GM19025 (cell line): ENCODE measurements around the gene HOXC11.

Experiments
- ATAC-seq: cut with Tn5 transposase; IDR thresholded peaks from one replicate; pipeline ENCODE4 v1.9.1; 2021; ENCODE audit warnings: mild to moderate bottlenecking, low read depth, moderate library complexity; ENCODE audit not compliant: unreplicated experiment

HOXC11 gene

GRCh38 chr12:53972722-53973235 is at the start of gene HOXC11:
Gene HOXC11, plus strand, starts transcription at chr12:53973126. Its CDS starts 116 bp downstream, at chr12:53973242.
- ATAC-seq: no peak

GRCh38 chr12:53924521-53925405 is 48.2 kb upstream of the HOXC11 start:
- ATAC-seq: no peak

- ATAC-seq: no peak
These were observed 45.5 kb upstream of the HOXC11 start for GRCh38 chr12:53927220-53928029.

GRCh38 chr12:53928054-53928835 is 44.7 kb upstream of the HOXC11 start:
- no peak for ATAC-seq

- no peak for ATAC-seq
These were observed 43.4 kb upstream of the HOXC11 start for GRCh38 chr12:53929527-53929926.

- no peak for ATAC-seq
These were observed 42.2 kb upstream of the HOXC11 start for GRCh38 chr12:53930591-53931255.

GRCh38 chr12:53931844-53932581 is 40.9 kb upstream of the HOXC11 start:
- no peak for ATAC-seq

- ATAC-seq: no peak
These were observed 40.0 kb upstream of the HOXC11 start for GRCh38 chr12:53932915-53933314.

GRCh38 chr12:53935383-53936341 is 37.3 kb upstream of the HOXC11 start:
- ATAC-seq: no peak

GRCh38 chr12:53937099-53937498 is 35.8 kb upstream of the HOXC11 start:
- ATAC-seq: no peak

GRCh38 chr12:53937596-53938325 is 35.2 kb upstream of the HOXC11 start:
- ATAC-seq: no peak

- ATAC-seq: no peak
These were observed 34.4 kb upstream of the HOXC11 start, which contains the start of gene HOXC13 for GRCh38 chr12:53938326-53939140. Gene HOXC13, plus strand, starts transcription at chr12:53938831. Its CDS starts 76 bp downstream, at chr12:53938907.

- ATAC-seq: no peak
These were observed 33.5 kb upstream of the HOXC11 start for GRCh38 chr12:53939141-53940108.

- no peak for ATAC-seq
These were observed 32.4 kb upstream of the HOXC11 start for GRCh38 chr12:53940443-53941014.

GRCh38 chr12:53941187-53941586 is 31.7 kb upstream of the HOXC11 start:
- no peak for ATAC-seq
